ENCODE measurements around the gene TSN. TPM values are rescaled to one million over a fixed set of nuclear protein-coding genes. Genes with fewer than 3 reads are reported as not detected.
"Not testable (repeated sequence)": the region's sequence is repeated elsewhere in the genome, so short reads cannot be mapped to it uniquely, and the experiment has no call there.

TSN gene
- total RNA-seq, 1 donor: 56.8 TPM

DNA sequence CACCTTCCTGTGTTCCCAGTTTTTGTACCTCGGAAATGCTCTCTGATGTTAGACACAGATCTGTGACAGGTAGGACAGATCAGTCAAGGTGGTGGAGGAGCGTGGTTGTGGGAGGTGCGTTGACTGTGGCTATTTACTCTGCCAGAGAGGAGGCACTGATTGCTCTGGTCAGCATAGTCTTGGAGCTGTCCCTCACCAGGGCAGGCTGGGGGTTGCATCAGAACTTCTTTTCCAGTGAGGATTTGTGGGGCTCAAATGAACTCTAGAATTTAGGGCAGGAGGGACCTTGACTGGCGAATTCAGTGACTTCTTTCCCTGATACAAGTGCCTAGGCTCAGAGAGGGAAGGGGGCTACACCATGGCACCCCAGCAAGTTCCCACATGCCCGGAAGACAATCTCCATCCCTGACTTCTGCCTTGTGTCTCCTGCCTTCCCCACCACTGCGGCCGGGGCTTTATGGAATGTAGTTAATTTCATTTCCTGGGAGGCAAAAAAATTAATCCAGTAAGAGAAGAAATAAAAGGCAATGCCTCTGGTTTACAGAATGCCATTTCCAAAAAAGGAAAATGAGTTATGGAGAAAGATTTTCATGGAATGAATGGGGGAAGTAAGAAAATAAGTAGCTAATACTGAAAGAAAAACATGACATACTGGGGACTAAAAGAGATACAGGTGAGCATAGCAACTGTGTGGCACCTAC lies 44.8 kb upstream of the TSN start:
- no peak overlapping the region for H3K4me3 ChIP-seq (ENCODE audit: low read depth, low read length)
- TF ChIP-seq CTCF (IDR thresholded peaks at IDR 0.05; ENCODE audit: insufficient read depth, low read length): no peak
- DNase-seq (ENCODE audit: low read depth): no peak

- H3K4me3 ChIP-seq (ENCODE audit: low read depth, low read length); DNase-seq (ENCODE audit: low read depth): not testable (repeated sequence)
Observed at GRCh38 chr2:121711481-121711880, 44.0 kb upstream of the TSN start.

DNA sequence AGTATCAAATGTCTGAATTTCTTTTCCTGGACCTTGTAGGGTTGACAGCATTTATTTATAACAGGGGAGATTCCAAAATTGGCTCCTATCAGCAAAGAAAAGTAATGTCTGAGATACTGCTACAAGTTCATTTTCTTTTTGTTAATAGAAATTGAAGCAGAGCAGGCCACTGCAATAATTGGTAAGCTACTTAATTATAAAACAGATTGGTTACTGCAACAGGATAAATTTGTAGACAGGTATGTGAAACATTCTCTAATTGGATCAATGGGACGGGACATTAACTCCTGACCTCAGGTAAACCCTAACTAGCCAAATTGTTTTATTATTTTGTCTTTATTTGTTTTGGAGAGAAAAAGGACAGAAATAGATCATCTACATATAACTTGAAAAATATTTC lies 39.3 kb upstream of the TSN start:
- H3K4me3 ChIP-seq (ENCODE audit: low read depth, low read length): no peak overlapping the region
- TF ChIP-seq CTCF (IDR thresholded peaks at IDR 0.05; ENCODE audit: insufficient read depth, low read length): no peak
- DNase-seq (ENCODE audit: low read depth): no peak

DNA sequence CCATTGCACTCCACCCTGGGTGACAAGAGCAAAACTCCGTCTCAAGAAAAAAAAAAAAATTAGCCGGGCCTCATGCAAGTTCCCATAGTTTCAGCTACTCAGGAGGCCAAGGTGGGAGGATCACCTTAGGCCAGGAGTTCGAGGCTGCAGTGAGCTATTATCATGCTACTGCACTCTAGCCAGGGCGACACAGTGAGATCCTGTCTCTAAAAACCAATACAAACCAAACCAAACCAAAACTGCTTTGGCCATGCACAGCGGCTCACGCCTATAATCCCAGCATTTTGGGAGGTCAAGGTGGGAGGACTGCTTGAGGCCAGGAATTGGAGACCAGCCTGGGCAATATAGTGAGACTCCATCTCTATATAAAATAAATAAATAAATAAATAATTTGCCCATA lies 37.9 kb upstream of the TSN start:
- H3K4me3 ChIP-seq (ENCODE audit: low read depth, low read length): no peak overlapping the region
- no peak for TF ChIP-seq CTCF (IDR thresholded peaks at IDR 0.05; ENCODE audit: insufficient read depth, low read length)
- no peak for DNase-seq (ENCODE audit: low read depth)

DNA sequence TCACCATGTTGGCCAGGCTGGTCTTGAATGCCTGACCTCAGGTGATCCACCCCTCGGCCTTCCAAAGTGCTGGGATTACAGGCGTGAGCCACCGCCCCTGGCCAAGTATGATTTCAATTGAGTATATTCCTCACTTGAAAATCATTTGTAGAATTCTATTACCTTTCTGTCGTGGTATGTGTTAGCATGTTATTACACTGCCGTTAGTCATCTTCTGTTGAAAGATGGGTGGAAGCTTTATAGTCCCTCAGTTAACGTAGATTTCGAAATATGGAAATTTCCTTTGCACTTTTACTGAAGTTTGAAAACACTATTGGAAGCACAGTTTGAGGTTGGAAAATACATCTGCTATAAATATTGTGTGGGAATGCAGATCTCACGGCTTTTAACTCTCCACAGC lies 33.5 kb upstream of the TSN start:
- no peak for TF ChIP-seq CTCF (IDR thresholded peaks at IDR 0.05; ENCODE audit: insufficient read depth, low read length)
- peak; percentile 91 for DNase-seq (ENCODE audit: low read depth)
- H3K4me3 ChIP-seq (ENCODE audit: low read depth, low read length): no peak overlapping the region

- peak; percentile 62 for DNase-seq (ENCODE audit: low read depth)
- no peak for TF ChIP-seq CTCF (IDR thresholded peaks at IDR 0.05; ENCODE audit: insufficient read depth, low read length)
- no peak overlapping the region for H3K4me3 ChIP-seq (ENCODE audit: low read depth, low read length)
Observed at GRCh38 chr2:121722479-121722878, 33.0 kb upstream of the TSN start.

DNA sequence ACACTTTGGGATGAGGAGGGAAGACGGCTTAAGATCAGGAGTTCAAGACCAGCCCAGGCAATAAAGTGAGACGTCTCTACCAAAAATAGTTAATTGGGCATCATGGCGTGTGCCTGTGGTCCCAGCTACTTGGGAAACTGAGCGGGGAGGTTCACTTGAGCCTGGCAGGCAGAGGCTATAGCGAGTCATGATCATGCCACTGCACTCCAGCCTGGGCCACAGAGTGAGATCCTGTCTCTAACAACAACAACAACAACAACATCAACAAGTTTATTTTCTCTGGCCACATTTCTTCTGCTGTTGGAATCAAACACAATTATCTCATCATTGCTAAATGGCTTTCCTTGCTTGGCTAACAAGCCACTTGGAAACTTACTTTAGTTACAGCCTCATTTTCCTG lies 32.1 kb upstream of the TSN start:
- DNase-seq (ENCODE audit: low read depth): no peak
- no peak for TF ChIP-seq CTCF (IDR thresholded peaks at IDR 0.05; ENCODE audit: insufficient read depth, low read length)
- H3K4me3 ChIP-seq (ENCODE audit: low read depth, low read length): no peak overlapping the region
